ENCODE data around the gene INF2.

The INF2 gene

GRCh38 chr14:104706733-104707607, 17.6 kb downstream of the INF2 start:
- DNase-seq, result no peak

- DNase-seq, result no peak
These were observed 18.5 kb downstream of the INF2 start for GRCh38 chr14:104707608-104708595.

DNA sequence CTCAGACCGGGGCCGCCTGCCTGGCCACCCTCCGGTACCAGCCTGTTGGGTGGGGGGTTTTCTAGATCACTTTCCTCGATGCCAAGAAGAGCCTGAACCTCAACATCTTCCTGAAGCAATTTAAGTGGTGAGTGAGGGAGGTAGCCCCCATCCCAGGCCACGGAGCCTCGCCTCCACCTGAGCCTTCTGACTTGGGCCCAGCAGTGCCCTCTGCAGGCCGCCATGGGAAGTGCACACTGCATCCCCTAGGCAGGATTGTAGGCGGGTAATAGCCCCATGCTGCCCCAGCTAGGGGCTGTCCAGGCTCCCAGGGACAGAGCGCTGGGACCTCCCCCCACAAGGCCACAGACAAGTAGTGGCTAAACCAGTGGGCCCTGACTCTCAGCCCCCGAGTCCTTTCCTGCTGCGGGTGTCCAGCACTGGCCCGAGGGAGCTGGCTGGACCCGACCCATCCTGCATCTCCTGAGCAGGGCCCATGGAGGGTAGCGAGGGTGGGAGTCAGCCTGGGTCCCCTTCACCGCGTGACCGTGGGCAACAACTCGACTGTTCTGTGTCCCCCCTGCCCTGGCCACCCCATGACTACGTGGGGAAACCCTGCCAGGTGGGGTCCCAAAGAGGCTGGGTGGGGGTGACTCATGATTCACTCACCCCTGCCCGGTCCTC, 19.3 kb downstream of the INF2 start:
- peak; percentile 19 for DNase-seq

DNA sequence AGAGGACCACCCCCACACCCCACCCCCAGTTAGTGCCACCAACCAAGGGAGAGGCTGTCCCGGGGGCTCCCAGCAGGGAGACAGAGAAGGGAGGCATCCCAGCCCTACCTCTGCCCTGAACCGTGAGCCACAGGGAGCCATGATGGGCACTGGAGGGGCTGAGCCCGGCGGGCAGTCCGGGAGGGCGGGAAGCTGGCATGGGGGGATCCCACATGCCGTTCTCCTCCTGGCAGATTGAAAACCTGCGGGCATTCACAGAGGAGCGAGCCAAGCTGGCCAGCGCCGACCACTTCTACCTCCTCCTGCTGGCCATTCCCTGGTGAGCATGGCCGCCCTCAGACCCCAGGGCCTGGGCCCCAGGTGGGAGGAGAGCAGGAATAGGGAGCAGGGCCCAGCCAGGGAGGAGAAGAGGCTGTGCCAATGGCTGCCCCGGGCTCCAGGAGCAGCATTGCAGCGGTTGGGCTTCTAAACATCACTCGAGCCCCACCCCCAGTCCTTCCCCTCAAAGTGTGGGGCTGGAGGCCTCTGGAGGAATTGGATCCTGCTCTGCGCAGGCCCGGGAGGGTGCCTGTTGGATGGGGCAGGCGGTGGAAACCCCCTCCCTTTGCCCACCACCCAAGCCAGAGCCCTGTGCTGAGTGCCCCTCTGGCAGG, 20.1 kb downstream of the INF2 start:
- no peak for DNase-seq

- no peak for DNase-seq
These were observed 20.8 kb downstream of the INF2 start for GRCh38 chr14:104710071-104710735.

- DNase-seq, result no peak
These were observed 23.7 kb downstream of the INF2 start for GRCh38 chr14:104712881-104713734.

GRCh38 chr14:104714066-104714465, 24.6 kb downstream of the INF2 start:
- DNase-seq, result no peak

DNA sequence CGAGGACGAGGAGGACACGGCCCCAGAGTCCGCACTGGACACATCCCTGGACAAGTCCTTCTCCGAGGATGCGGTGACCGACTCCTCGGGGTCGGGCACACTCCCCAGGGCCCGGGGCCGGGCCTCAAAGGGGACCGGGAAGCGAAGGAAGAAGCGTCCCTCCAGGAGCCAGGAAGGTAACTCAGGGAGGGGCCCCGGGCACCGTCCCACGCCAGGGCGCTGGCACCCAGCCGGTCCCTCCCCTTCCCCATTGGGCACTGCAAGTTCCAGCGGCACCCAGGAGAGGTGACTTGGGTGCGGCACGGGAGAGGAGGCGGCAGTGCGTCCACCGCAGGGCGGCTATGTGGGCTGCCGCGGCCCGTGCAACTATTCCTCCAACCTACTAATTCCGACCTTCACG, 25.3 kb downstream of the INF2 start:
- DNase-seq, result no peak

- DNase-seq, result no peak
These were observed 26.0 kb downstream of the INF2 start for GRCh38 chr14:104715416-104715815.

GRCh38 chr14:104715871-104716270, 26.5 kb downstream of the INF2 start:
- no peak for DNase-seq

- DNase-seq, result no peak
These were observed 27.7 kb downstream of the INF2 start for GRCh38 chr14:104717137-104717536.

DNA sequence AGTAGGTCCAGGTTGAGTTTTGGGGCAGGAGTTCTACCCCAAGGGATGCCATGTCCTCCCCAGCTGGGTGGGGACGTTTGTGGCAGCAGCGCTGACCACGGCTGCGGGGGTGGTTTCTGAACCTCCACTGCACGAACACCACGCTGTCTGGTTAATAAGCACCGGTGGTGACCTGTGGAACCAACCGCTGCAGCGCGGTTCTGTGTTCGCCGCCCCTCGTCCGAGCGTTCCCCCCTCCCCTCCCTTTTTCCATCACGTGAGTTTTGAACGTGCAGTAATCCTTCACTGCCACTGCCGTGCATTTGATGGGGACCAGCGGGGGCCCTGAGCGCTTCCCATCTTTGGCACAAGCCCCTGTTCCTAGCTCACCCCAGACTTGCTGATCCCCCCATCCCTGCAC, 28.2 kb downstream of the INF2 start:
- no peak for DNase-seq

DNA sequence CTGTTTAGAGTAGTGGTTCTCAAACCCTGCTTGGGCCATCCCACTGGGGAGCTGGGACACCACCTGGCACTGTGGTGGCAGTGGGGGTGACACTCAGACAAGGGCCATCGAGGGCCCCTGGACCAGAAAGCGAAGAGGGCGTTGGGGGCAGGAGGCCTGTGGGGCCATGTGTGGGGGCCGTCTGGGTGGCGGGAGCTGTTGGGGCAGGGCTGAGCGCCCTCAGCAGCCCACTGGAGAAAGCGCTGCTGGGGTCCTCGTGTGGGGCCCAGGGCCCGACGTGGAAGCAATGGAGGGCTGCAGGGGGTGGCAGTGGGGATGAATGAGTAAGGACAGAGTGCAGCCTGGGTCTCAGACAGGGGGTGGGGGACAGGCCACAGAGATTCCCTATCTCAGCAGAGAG, 28.7 kb downstream of the INF2 start:
- no peak for DNase-seq

- no peak for DNase-seq
These were observed 29.5 kb downstream of the INF2 start for GRCh38 chr14:104718871-104719270.

DNA sequence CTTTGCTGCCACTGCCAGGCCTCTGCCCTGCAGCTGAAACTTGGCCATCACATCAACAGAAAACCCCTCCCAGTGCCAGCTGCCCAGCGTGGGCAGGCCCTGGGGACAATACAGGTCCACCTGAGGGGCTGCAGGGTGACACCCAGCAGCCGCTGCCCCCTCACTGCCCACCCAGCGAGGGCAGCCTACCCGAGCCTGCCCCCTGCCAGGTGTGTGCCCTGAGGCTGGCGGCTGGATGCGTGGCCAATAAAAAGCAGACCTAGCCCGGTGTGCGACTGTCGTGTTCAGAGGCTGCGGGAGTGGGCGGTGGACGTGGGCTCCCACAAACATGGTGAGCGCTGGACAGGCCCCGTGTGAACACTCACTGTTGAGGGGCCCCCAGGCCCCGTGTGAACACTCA, 29.9 kb downstream of the INF2 start:
- no peak for DNase-seq

- DNase-seq, result no peak
These were observed 32.4 kb downstream of the INF2 start for GRCh38 chr14:104721505-104722431.

GRCh38 chr14:104722938-104723650, 33.7 kb downstream of the INF2 start:
- no peak for DNase-seq

- DNase-seq, result no peak
These were observed 34.4 kb downstream of the INF2 start, which contains the start of gene ADSS1 for GRCh38 chr14:104723651-104724406. TSS of gene ADSS1 (plus strand) at chr14:104724229. CDS start at chr14:104724271, 42 bp downstream.

Measured in NK-92 treated with Interleukin-12 subunit alpha and Interleukin-12 subunit beta, amount 100 ng/mL, for 24 hours (cell line).